Mucosa of stomach (tissue), 1 donor: ENCODE data around the gene HDAC1.

Source experiments
- H3K27me3 ChIP-seq: one replicate; pipeline ENCODE4 v1.7.0; 2013; ENCODE audit warnings: mild to moderate bottlenecking, low read length; ENCODE audit not compliant: control insufficient read depth, insufficient read depth
- H3K36me3 ChIP-seq: one replicate; pipeline ENCODE4 v1.7.0; 2013; ENCODE audit warnings: low read length; ENCODE audit not compliant: control insufficient read depth, insufficient read depth
- H3K4me1 ChIP-seq: one replicate; pipeline ENCODE4 v1.7.0; 2013; ENCODE audit warnings: mild to moderate bottlenecking, low read length; ENCODE audit not compliant: control insufficient read depth, insufficient read depth
- H3K4me3 ChIP-seq: one replicate; pipeline ENCODE4 v1.7.0; 2013; ENCODE audit warnings: low read length
- H3K9ac ChIP-seq: one replicate; pipeline ENCODE4 v1.7.0; 2013; ENCODE audit warnings: mild to moderate bottlenecking, low read length, moderate library complexity
- H3K9me3 ChIP-seq: one replicate; pipeline ENCODE4 v1.7.0; 2013; ENCODE audit warnings: mild to moderate bottlenecking, low read length, moderate library complexity; ENCODE audit not compliant: control insufficient read depth
- donor health status: Pancreatic carcinoma.

The HDAC1 gene

DNA sequence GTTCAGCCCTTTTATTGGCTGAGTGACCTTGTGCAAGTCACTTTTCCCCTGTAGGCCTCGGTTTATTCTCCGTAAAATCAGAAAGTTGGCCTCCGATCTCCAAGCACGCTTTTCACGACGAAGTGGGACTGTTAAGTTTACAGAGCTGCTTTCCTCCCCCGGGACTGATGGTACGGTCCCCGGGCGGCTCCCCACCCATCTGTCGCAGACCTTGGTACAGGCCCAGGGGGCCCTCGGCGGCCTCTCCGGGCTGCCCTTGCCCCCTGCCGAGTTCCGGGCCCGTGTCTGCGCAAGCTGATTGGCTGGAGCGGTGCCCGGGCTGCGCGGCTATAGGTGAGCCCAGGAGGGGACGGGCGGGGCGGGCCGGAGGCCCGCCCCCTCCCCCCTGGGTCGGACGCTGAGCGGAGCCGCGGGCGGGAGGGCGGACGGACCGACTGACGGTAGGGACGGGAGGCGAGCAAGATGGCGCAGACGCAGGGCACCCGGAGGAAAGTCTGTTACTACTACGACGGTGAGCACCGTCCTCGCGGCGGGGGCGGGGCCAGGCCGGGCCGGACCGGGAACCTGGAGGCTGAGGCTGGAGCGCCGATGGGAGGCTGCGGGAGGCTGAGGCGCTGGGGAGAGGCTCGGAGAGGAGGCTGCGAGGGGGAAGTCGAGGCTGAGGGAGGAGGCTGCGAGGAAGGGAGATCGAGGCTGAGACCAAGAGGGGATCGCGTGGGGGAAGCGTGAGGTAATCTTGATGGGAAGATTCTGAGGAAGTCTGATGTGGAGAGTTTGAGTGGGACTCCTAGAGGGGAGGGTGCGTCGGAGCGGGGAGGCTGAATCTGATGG is at the start of gene HDAC1:
Gene HDAC1, plus strand, starts transcription at position 376 of the 831 bp plus-strand sequence. Its CDS starts 87 bp downstream, at position 463.
- H3K36me3 ChIP-seq: no peaks in the 10 kb centered on the region
- H3K4me1 ChIP-seq: peaks cover 41% of the 10 kb centered on the region
- H3K27me3 ChIP-seq: no peaks in the 10 kb centered on the region
- no peaks in the 10 kb centered on the region for H3K9me3 ChIP-seq
- H3K4me3 ChIP-seq: peak within 1 kb of the TSS; percentile 91
- H3K9ac ChIP-seq: peak within 1 kb of the TSS; percentile 96

DNA sequence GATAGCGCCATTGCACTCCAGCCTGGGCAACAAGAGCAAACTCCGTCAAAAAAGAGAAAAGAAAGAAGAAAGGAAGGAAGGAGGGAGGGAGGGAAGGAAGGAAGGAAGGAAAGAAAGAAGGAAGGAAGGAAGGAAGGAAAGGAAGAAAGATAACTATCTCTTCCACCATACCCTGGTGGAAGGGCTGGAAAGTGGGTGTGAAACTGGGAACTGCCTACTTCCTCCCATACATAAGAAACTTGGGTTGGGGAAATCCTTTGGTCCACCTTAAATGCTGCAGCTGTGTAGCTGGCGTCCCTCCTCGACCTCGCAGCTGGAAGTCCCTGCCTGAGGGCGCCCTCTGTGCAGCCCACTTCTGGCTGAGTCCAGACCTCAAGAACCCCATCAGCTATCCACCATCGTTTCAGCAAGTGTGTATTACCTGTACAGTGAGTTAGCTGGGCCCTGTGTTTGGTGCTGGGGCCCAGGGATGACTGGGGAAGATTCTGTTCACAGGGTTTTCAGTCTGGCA is 49.5 kb upstream of the HDAC1 start:
- H3K4me1 ChIP-seq: peaks cover 6% of the 10 kb centered on the region
- no peaks in the 10 kb centered on the region for H3K27me3 ChIP-seq
- H3K9ac ChIP-seq: no peak overlapping the region
- H3K4me3 ChIP-seq: no peak overlapping the region
- H3K36me3 ChIP-seq: no peaks in the 10 kb centered on the region
- H3K9me3 ChIP-seq: no peaks in the 10 kb centered on the region

DNA sequence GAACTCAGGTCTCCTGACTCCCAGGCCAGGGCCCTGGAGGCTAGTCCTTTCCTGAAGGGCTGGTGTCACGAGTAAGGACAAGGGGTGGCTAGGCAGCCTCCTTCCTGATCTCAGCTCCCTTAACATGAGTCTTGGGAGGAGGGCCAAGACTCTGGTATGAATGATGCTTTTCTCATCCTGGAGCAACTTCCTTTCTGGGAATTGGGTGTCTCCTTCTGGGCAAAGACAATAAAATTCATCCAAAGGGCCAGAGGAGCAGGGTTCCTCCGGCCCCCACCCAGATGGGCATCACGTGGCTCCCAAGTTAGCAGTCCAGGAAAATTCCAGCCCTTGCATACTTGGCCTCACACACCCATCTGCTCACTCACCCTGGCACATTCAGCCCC is 45.0 kb upstream of the HDAC1 start, which contains the start of gene FAM167B:
Gene FAM167B, plus strand, starts transcription at position 335 of the 386 bp plus-strand sequence. CDS start 200 bp downstream, outside the sequence.
- H3K27me3 ChIP-seq: no peaks in the 10 kb centered on the region
- H3K4me1 ChIP-seq: peaks cover 13% of the 10 kb centered on the region
- peak within 1 kb of the TSS; percentile 2 for H3K9ac ChIP-seq
- H3K36me3 ChIP-seq: no peaks in the 10 kb centered on the region
- H3K9me3 ChIP-seq: no peaks in the 10 kb centered on the region
- H3K4me3 ChIP-seq: no peak within 1 kb of the TSS

DNA sequence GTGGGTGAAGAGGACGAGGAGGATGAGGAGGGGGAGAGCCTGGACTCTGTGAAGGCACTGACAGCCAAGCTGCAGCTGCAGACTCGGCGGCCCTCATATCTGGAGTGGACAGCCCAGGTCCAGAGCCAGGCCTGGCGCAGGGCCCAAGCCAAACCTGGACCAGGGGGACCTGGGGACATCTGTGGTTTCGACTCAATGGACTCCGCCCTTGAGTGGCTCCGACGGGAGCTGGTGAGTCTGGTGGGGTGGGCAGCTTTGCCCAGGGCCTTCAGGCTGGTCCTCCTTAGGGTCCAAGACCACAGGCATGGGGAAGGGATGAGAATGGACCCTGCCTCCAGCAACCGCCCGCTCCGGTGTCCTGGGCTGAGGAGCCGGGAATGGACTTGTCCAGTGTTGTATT is 44.4 kb upstream of the HDAC1 start:
- Histone ChIP-seq H3K4me3 (no peak overlapping the region), H3K9me3 (no peaks in the 10 kb centered on the region), H3K9ac (no peak overlapping the region), H3K36me3 (no peaks in the 10 kb centered on the region), H3K4me1 (peaks cover 12% of the 10 kb centered on the region), H3K27me3 (no peaks in the 10 kb centered on the region)

DNA sequence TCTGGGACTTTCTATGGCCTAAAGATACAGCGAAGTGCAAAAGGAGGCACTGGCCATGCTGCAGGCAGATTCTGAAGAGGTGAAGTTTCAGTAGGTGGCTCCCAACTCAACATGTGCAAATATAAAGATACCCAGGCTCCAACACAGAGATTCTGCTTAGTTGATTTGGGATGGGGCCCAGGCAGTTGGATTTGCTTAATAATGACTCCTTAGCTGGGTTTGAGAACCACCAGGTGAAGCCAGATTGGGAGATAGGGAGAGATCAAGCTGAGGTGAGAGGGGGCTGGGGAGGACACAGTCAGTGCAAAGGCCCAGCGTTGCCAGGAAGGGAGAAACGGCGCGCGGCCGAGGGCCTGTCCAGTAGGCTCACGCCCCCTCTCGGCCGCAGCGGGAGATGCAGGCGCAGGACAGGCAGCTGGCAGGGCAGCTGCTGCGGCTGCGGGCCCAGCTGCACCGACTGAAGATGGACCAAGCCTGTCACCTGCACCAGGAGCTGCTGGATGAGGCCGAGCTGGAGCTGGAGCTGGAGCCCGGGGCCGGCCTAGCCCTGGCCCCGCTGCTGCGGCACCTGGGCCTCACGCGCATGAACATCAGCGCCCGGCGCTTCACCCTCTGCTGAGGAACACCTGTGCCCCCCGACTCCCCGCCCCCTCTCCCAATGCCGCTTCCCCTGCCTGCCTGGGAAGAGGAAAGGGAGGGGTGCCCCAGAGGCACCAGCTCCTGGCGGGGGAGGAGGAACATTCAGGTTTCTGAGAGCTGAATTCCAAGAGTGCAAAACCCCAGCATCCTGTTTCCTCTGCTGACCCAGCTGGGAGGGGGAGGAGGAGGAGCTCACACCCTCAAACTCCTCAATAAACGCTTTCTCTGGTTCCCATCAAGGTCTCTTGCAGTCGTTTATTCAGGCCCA is 43.6 kb upstream of the HDAC1 start:
- H3K9me3 ChIP-seq: no peaks in the 10 kb centered on the region
- no peak overlapping the region for H3K4me3 ChIP-seq
- H3K36me3 ChIP-seq: no peaks in the 10 kb centered on the region
- H3K27me3 ChIP-seq: no peaks in the 10 kb centered on the region
- peak overlapping the region; percentile 2 for H3K9ac ChIP-seq
- peaks cover 12% of the 10 kb centered on the region for H3K4me1 ChIP-seq

DNA sequence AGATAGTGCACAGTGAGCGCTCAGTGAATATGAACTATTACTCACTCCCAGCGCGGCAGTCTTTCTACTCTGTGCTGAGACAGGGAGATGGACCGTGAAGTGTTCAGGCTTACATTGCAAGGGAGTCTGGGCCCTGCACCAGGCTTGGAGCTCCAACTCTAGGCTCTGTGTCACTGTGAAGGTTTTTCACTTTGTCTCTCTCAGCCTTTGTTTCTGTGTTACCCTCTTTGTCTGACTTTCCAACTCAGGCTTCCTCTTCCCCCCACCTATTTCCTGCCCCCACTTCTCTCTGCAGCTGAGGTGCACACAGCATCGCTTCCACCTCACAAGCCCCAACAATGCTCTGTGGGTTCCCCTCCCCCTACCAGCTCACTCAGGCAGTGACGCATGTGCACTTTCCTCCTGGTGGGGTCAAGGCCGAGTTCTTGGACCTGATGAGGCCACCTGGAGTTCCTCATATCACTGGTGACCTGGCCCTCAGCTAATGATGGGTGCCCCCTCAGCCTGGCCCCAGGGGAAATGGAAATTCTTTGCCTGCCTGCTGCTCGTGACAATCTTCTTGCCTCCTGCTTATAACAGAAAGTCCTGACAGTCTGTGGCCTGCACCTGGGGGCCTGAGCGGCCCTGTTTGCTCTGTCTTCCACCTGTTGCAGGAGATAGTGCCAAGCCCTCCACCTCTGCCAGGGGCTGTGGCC is 41.9 kb upstream of the HDAC1 start:
- H3K9me3 ChIP-seq: no peaks in the 10 kb centered on the region
- no peak overlapping the region for H3K4me3 ChIP-seq
- peaks cover 12% of the 10 kb centered on the region for H3K4me1 ChIP-seq
- no peaks in the 10 kb centered on the region for H3K36me3 ChIP-seq
- H3K27me3 ChIP-seq: no peaks in the 10 kb centered on the region
- no peak overlapping the region for H3K9ac ChIP-seq

DNA sequence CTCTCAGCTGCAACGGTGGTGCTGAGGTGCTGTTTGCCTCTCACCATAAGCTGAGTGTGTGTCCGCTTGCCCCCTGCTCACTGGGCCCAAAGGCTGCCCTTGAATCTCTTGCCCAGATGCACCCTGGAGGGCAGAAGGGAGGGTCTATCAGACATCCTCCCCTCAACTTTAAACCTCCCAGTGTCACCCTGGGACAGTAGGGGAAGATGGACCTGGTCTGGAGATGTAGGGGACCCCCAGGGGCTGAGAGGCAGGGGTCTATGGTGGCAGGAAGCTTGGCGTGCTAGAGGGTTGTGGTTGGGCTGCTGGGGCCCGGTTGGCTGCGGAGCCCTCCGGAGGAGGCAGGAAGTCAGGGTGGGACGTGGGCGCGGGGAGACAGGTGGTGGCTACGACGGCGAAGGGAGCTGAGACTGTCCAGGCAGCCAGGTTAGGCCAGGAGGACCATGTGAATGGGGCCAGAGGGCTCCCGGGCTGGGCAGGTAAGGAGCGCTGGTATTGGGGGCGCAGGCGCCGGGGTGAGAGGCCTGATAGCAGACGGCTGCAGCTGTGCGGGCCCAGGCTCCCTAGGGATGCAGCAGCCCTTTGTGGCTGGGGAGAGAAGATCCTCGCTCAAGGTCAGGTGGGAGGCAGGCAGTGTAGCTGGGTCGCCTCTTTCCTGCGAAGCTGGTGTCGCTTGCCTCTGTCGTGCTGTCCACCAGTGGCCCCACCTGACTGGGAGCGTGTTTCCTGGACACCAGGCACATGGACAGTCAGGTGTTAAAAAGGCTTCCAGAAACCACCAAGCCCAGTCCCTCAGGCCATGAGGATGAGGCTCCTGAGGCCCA is 40.8 kb upstream of the HDAC1 start, which contains the start of gene LCK:
Gene LCK, plus strand, starts transcription at position 373 of the 824 bp plus-strand sequence. CDS start 23,065 bp downstream, outside the sequence.
- H3K4me1 ChIP-seq: peaks cover 12% of the 10 kb centered on the region
- H3K9me3 ChIP-seq: no peaks in the 10 kb centered on the region
- no peaks in the 10 kb centered on the region for H3K27me3 ChIP-seq
- no peaks in the 10 kb centered on the region for H3K36me3 ChIP-seq
- no peak within 1 kb of the TSS for H3K4me3 ChIP-seq
- H3K9ac ChIP-seq: peak within 1 kb of the TSS; percentile 25

DNA sequence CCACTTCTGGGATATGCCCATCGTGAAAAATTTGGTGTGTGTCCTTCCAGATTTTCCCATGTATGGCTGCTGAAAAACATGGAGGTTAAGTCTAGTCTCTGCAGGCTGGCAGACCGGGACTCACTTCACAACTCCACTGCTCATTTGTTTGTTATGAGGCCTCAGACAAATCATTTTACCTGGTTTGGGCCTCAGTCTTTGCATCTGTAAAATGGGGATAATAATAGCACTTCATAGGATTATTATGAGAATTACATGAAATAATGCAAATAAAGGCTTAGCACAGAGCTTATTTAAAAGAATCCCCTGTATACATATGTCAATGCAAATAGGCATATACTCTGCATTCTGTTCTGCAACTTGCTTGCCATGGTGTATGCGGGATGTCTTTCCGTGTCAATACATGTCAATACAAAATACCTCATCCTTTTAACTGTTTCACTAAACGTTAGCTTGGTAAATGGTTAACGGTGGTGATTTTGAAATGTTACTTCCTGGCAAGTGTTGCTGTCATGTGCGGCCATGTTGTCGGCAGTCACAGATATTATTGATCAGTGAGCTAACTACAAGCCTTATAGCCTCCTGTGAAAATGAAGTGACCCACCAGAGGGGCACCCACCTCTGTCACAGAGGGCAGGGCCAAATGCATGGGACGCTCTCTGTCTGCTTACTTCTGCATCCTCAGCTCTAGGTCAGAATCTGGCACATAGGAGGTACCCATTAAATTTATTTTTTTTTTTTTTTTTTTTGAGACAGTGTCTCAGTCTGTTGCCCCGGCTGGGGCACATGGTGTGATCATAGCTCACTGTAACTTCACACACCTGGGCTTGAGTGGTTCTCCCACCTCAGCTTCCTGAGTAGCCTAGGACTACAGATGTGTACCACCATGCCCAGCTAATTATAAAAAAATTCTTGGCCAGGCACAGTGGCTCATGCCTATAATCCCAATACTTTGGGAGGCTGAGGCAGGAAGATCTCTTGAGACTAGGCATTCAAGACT is 36.5 kb upstream of the HDAC1 start:
- Histone ChIP-seq H3K9me3 (no peaks in the 10 kb centered on the region), H3K9ac (no peak overlapping the region), H3K4me3 (no peak overlapping the region), H3K4me1 (no peaks in the 10 kb centered on the region), H3K27me3 (no peaks in the 10 kb centered on the region), H3K36me3 (no peaks in the 10 kb centered on the region)

DNA sequence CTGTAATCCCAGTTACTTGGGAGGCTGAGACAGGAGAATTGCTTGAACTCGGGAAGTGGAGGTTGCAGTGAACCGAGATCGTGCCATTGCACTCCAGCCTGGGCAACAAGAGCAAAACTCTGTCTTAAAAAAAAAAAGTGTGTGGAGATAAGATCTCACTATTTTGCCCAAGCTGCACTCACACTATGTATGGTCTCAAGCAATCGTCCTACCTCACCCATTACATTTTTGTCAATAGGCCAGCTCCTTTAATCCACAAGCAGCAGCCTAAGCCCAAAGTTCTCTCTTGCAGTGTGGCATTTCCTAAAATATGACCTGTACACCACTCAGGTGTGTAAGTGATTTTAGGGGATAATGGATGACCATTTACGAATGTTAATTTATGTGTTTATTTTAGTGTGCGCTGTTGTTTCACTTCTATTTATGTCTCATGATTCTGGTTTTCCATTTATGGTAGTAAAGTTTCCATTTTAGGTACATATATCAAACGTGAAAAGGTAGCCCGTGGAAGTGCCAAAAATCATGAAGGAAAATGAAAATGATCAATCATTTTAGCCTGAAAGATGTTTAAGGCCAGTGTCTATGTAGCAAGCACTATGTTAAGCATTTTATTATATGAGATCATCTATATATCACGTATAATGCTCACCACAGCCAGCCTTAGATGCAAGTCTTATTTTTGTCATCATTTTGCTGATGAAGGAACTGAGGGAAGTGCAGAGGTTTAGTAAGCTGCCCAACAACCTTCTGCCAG is 35.2 kb upstream of the HDAC1 start:
- Histone ChIP-seq H3K27me3 (no peaks in the 10 kb centered on the region), H3K9me3 (no peaks in the 10 kb centered on the region), H3K9ac (no peak overlapping the region), H3K4me3 (no peak overlapping the region), H3K4me1 (no peaks in the 10 kb centered on the region), H3K36me3 (no peaks in the 10 kb centered on the region)

DNA sequence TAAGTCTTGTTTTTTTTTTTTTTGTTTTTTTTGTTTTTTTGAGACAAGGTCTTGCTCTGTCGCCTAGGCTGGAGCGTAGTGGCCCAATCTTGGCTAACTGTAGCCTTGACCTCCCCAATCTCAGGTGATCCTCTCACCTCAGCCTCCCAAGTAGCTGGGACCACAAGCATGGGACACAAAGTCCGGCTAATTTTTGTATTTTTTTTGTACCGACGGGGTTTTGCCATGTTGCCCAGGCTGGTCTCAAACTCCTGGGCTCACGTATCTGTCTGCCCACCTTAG is 34.7 kb upstream of the HDAC1 start:
- H3K4me3 ChIP-seq: no peak overlapping the region
- H3K9me3 ChIP-seq: no peaks in the 10 kb centered on the region
- H3K4me1 ChIP-seq: no peaks in the 10 kb centered on the region
- H3K27me3 ChIP-seq: no peaks in the 10 kb centered on the region
- H3K36me3 ChIP-seq: no peaks in the 10 kb centered on the region
- H3K9ac ChIP-seq: no peak overlapping the region
